NCI-H2227 treated with DMSO at 0.1 percent for 48 hours (cell line): ENCODE measurements around the gene LAPTM5.
"Not testable (repeated sequence)": the region's sequence is repeated elsewhere in the genome, so short reads cannot be mapped to it uniquely, and the experiment has no call there.

ENCODE experiments used
- DNase-seq: peaks from one replicate; lab custom pipeline; 2025; lab: John Stamatoyannopoulos, UW

Gene LAPTM5

DNA sequence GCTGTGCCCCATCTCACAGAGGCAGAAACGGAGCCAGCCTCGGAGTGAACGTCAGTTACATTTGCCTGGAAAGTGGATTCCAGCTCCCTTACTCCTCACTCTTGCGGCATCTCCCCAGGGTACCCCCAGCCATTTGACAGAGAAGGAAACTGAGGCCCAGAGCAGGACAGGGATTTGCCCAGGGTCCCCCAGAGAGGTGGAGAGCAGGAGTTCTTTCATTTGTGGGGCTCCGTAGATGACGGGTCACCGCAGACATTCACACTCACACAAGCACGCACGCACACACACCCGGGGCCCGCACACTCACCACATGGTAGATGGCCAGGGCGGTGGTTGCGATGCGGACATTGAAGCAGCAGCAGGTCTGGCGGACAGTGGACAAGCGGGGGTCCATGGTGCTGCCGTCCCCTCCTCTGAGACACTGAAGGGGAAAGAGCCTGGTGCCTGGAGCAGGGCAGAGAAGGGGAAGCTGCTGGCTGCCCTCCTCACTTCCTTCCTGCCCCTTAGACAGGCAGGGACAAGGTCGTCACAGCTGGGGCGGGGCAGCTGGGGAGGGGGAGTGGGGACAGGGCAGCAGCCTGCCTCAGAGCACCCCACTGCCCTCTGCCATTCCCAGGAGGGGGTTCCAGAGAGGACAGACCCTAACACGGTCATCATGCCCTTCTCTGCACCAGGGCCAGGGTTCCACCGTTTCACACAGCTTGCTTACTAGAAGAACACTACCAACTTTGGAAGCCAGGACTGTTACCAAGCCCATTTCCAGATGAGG is at the start of gene LAPTM5:
TSS of gene LAPTM5 (minus strand) at position 423 of the 769 bp plus-strand sequence. CDS start at position 394, 29 bp downstream.
- no peak for DNase-seq

DNA sequence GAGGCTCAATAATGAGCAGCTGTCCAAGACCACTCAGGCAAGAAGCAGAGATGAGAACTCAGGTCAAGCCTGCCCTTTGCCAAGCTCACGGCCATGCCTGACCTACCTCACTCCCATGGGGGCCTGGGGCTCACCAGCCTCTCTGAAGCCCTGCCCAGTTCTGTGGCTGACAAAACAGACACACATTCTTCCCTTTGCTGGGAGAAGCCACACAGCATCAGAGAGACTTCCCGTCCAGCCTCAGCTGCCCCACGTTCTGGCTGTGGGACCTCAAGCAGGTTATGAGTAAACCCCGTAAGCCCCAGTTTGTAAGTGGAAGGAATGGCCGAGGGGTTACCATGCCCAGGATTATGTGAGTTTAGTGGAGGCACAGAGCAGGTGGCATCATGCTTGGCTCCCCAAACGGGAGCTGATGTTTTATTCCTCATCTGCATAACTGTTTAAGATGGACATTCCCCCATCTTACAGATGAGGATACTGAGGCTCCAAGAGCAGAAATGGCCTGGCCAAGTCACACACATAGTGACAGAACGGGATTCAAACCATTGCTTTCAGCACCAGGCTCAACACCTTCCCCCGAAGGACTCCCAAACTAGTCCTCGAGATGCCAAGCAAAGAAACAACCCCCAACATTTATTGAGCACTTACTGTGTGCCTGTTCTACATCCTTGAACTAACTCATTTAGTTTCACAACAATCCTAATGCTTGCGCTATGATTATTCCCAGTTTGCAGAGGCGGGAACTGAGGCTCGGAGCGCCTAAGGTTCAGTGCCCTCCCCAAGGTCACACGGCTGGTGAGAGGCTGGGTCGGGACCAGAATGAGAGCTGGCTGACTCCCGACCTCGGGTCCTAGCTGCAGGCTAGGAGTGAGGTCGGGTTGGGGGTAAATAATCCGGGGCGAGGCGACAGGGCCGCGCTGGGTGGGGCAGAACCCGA is 49.1 kb upstream of the LAPTM5 start:
- DNase-seq, result no peak

DNA sequence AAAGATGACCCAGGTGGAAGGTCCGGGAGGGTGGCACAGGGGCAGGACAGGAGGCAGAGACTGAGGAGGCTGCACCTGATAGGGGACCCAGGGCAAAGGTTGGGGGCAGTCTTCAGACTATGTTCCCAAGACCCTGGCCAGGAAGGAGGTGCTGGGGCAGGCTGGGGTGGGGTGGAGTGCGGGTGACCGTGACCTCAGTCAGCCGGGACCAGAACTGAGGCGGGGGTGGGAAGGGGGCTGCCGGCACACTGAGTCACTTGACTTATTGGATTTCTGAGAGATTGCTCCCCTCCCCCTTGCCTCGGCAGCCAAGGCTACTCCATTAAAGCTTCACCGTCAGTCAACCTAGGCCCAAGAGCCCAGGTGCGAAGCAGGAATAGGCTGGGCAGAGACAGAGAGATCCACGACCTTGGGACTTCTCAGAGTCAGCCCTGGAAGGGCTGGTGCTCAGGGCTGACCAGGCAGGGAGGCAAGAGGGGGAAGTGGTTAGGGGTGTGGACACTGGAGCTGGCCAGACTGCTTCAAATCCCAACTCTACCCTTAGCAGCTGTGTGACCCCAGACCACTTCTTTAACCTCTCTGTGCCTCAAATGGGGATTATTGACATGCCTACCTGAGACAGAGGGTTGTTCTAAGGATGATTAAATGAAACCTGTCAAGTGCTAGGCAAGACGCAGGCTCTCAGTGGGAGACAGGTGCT is 47.9 kb upstream of the LAPTM5 start:
- DNase-seq, result no peak

GRCh38 chr1:30804822-30805221 is 47.2 kb upstream of the LAPTM5 start:
- no peak for DNase-seq

DNA sequence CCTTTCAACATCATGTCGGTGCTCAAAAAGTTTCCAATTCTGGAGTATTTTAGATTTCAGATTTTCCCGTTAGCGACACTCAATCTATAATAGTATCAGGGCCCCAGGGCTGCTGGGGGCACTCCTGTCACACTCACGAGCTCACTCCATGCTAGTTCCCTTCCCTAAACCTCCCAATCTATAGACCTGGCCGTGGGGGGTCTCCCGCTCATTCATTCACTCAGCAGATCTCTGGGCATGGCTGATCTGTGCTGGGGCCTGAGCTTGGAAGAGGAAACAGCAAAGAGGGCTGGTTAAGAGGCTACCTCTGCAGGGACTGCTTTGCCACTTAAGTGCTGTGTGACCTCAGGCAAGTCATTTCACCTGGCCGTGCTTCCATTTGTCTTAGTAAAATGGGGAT is 46.8 kb upstream of the LAPTM5 start:
- DNase-seq, result no peak

- DNase-seq, result no peak
These were observed 46.0 kb upstream of the LAPTM5 start for GRCh38 chr1:30803562-30803961.

- DNase-seq, result peak; percentile 69
These were observed 44.2 kb upstream of the LAPTM5 start for GRCh38 chr1:30801771-30802198.

GRCh38 chr1:30799233-30799511 is 41.6 kb upstream of the LAPTM5 start:
- no peak for DNase-seq

DNA sequence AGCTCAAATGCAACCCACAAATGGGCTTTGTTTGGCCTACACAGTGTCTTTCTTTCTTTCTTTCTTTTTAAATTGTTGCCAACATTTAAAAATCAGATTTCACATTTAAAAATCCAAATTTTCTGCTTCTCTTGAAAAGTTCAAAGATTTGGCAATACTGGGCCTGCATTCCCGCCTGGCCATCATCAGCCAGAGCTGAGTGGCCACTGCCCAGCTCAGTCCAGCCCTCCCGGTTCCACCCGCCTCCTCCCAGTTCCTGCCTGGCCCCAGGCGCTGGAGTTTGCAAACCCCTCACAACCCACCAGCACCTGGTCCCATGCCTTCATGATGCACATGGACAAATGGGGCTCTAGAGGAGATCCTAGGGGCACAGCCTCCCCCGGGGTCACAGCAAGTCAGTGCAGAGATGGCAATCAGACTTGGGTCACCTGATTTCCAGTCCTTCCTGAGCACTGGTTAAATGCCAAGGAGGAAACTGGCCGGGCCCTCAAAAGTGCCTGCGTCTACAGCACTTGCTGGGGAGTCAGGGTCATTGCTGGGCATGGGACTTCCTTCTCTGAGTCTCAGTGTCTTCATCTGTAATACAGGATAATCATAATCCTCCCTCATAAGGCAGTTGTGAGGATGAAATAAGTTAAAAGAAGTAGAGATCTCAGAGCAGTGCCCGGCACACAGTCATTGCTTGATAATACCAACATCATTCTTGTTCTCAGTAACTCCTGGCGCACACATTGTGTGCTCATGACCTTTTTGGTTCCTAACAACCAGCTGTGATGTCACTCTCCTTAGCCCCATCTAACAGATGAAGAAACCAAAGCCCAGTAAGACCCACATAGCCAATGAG is 41.0 kb upstream of the LAPTM5 start:
- no peak for DNase-seq

DNA sequence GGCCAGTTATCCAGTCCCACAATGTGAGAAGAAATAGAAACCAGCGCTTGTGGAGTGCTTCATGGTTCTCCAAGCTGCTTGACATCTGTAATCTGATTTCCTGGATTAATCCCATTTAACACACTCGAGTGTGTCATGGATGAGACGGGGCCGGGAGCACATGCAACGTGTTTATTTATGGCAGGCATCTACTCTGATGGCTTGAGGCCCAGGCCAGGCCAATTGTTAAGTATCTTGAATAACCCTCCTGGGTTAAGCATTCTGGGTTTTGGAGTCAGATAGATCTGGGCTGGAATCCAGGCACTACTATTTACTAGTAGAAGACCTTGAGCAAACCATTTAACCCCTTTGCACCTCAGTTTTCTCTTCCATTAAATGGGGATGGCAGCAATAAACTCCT is 37.5 kb upstream of the LAPTM5 start:
- no peak for DNase-seq

- no peak for DNase-seq
These were observed 36.7 kb upstream of the LAPTM5 start for GRCh38 chr1:30794260-30794659.

DNA sequence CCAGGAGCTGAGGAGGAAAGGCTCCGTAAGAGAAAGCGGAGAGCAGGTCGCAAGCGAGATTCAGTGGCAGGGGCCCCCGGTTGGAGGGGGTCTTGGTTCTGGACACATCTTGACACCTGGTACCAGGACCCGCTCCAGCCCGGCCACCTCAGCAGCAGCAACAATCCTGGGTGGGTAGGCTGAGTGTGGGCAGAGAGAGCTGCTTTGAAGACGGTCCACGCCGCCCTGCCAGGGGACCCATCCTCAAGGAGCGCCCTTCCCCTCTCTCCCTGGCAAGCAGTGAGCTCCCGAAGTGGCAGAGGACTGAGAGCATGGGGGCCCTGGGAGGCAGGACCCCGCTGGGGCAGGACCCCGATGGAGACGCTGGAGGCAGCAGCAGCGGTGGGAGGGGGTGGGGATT is 35.6 kb upstream of the LAPTM5 start:
- DNase-seq, result no peak

- DNase-seq, result no peak
These were observed 34.3 kb upstream of the LAPTM5 start for GRCh38 chr1:30791868-30792267.

DNA sequence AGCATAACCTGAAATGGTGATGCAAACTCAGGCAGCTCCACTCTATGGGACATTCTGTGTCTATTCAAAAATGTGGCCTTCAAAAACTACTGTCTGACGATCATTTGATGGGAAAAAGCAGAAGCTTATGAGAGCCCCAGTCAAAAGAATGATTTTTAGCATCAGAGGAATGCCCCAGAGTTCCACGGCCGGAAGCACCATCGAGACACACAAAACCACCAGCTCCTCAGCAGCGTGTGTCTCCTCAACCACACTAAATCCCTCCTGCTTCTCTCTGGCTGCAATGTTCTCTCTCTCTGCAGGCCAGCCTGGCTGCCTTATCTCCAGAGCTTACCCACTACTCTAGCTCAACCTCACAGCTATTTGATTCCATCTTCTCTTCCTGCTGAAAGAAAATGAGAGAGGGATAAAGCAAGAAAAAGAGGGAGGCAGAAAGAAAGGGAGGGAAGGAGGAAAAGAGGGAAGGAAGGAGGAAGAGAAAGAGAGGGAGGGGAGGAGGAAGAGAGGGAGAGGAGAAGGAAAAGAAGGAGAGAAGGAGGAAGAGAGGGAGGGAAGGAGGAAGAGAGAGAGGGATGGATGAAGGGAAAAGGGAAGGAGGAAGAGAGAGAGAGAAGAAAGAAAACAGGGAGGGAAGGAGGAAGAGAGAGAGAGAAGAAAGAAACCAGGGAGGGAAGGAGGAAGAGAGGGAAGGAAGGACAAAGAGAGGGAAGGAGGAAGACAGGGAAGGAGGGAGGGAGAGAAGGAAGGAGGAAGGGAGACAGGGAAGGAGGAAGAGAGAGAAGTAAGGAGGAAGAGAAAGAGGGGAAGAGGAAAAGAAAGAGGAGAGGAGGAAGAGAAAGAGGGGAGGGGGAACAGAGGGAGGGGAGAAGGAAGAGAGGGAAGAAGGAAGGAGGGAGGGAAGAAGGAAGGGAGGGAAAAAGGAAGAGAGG is 33.5 kb upstream of the LAPTM5 start:
- DNase-seq, result no peak

DNA sequence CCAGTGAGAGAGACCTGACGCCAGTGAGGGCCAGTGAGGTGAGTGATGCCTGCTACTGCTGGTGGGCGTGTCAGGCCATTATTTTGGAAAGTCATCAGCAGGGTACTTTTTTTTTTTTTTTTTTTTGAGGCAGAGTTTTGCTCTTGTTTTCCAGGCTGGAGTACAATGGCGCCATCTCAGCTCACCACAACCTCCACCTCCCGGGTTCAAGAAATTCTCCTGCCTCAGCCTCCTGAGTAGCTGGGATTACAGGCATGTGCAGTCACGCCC is 32.6 kb upstream of the LAPTM5 start:
- DNase-seq, result not testable (repeated sequence)

DNA sequence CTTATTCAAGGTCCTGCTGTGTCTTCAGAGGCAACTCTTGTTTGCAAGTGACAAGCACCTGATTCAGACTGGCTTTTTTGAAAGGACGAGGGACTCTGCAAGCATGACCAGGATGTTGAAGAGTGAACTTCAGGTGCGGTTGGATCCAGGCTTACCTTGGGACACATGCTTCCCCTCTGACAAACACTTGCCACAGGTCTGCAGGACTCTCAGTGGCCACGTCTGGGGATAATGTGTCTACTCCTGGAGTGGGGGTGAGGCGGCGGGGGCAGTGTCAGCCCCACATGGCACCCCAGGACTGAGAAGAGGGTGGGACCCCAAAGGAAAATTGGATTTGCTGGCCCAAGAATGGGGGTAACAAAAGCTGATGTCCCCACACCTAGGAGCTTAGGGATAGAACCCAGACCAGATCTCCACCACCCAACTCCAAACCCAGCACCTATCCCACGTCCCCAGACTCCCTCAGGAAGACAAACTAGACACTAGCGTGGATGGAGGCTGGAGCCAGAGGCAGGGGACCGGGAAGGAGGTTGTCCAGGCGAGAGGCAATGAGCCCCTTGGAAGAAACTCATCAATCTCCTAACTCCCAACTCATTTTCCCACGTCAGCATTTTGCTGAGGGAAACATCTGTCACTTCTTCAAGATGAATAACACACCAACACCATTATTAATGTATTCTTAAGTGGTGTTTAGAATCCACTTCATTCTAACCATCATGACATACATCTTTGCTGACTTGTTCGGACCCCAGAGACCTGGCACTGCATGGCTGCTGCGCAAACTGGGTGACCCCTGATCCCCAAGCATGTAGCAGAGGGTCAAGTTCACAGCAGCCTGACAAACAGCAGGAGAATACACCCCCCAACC is 32.0 kb upstream of the LAPTM5 start:
- peak; percentile 93 for DNase-seq

DNA sequence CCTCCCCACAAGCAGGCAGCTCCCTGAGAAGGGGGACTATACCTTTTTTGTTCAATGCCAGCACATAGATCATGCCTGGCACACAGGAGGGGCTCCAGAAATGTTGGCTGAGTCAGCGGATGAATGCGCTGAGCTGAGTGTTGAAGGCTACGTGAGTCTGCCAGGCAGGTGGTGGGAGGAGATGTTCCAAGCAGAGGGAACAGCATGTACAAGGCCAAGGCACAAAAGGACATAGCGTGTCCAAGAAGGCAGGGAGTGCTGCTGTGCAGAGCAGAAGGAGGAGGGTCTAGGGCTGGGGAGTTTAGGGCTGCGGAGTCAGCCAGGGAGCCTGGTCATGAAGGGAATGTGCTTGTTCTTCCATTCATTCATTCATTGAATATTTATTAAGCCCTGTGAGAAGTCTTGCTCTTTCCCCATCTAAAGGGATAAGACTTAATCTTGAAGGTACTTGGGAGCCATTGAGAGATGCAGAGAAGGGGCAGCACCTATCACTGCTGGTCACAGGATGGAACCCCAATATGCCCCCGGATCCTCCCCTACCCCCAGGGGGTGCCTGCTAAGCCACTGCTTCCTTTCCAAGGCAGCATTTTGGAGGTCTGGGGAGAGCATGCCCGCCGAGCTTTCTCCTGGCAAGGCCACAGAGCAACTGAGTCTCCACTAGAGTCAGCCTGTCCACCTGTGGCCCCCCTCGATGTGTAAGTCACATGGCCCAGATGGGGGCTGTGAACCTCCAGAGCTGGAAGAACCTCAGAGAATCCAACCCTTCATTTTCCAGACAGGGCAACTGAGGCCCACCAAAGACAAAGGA is 31.2 kb upstream of the LAPTM5 start:
- DNase-seq, result peak; percentile 8

- DNase-seq, result no peak
These were observed 30.4 kb upstream of the LAPTM5 start for GRCh38 chr1:30787856-30788495.

DNA sequence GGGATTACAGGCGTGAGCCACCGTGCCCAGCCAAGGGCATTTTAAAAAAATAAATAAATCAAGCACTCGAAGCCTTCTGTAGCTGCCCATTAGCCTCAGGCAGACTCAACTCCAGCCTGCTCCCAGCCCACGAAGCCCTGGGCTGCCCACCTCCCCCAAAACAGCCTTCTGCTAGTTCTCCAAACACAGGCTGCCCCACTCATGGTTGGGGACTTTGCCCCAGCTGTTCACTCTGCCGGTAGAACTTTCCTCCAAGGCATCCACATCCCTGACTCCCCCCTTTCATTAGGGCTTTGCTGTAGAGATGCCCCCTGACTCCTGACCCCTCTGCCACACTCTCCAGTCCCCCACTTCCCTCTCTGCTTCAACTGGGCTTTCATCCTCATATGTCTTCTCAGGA is 29.7 kb upstream of the LAPTM5 start:
- DNase-seq, result no peak
